Neuronal stem cell (in vitro differentiated cells): Measurements from ENCODE around the gene SPC24.

Experiments
- DNase-seq: peaks from one replicate; pipeline ENCODE4 v3.0.0-alpha.2; 2013; ENCODE audit warnings: low spot score
- H2AFZ ChIP-seq: one replicate; pipeline ENCODE4 v1.6.1; 2013; ENCODE audit warnings: mild to moderate bottlenecking, low read length, inconsistent platforms
- H2AK5ac ChIP-seq: 2 replicates; pipeline ENCODE4 v1.6.1; 2013; ENCODE audit warnings: low read depth, mild to moderate bottlenecking, inconsistent platforms, low read length, moderate library complexity, mixed read lengths
- H2BK120ac ChIP-seq: 2 replicates; pipeline ENCODE4 v1.6.1; 2013; ENCODE audit warnings: low read depth, mild to moderate bottlenecking, inconsistent platforms, low read length, moderate library complexity, mixed read lengths
- H2BK12ac ChIP-seq: one replicate; pipeline ENCODE4 v1.6.1; 2013; ENCODE audit warnings: low read length, inconsistent platforms
- H2BK15ac ChIP-seq: 2 replicates; pipeline ENCODE4 v1.6.1; 2013; ENCODE audit warnings: mild to moderate bottlenecking, low read length, inconsistent platforms, mixed read lengths
- H2BK5ac ChIP-seq: one replicate; pipeline ENCODE4 v1.6.1; 2013; ENCODE audit warnings: inconsistent platforms, mild to moderate bottlenecking, low read length, moderate library complexity
- H3K14ac ChIP-seq: one replicate; pipeline ENCODE4 v1.6.1; 2013; ENCODE audit warnings: low read length, inconsistent platforms
- H3K18ac ChIP-seq: 2 replicates; pipeline ENCODE4 v1.6.1; 2013; ENCODE audit warnings: low read length, inconsistent platforms
- H3K23ac ChIP-seq: 2 replicates; pipeline ENCODE4 v1.6.1; 2013; ENCODE audit warnings: low read depth, mild to moderate bottlenecking, mixed read lengths, low read length, inconsistent platforms; ENCODE audit not compliant: poor library complexity
- H3K27ac ChIP-seq: replicated peaks from 3 replicates; pipeline ENCODE4 v1.5.1; 2013; ENCODE audit warnings: low read length, inconsistent platforms
- H3K27me3 ChIP-seq, 3 experiments: 2 replicates each; pipeline ENCODE4 v1.6.1; 2013; ENCODE audit warnings: low read length in 3 of 3, mild to moderate bottlenecking in 2 of 3, inconsistent platforms in 1 of 3, low read depth in 1 of 3, mixed read lengths in 1 of 3, moderate library complexity in 1 of 3; ENCODE audit not compliant: control insufficient read depth in 3 of 3, insufficient read depth in 3 of 3
- H3K36me3 ChIP-seq, 2 donors: replicated peaks in 1 of 2; 2 replicates each; pipeline ENCODE4 v1.6.1; 2013; ENCODE audit warnings: low read length in 2 of 2; ENCODE audit not compliant: control insufficient read depth in 2 of 2, insufficient read depth in 2 of 2
- H3K4ac ChIP-seq: 2 replicates; pipeline ENCODE4 v1.6.1; 2013; ENCODE audit warnings: inconsistent platforms, mild to moderate bottlenecking, low read length, moderate library complexity
- H3K4me1 ChIP-seq, 2 donors: 1 replicate in 1 of 2; 2 replicates in 1 of 2; pipeline ENCODE4 v1.6.1; 2013; ENCODE audit warnings: low read length in 2 of 2, low read depth in 1 of 2; ENCODE audit not compliant: control insufficient read depth in 2 of 2, insufficient read depth in 1 of 2
- H3K4me2 ChIP-seq: one replicate; pipeline ENCODE4 v1.6.1; 2013; ENCODE audit warnings: mild to moderate bottlenecking, low read length, inconsistent platforms; ENCODE audit not compliant: insufficient read depth, poor library complexity, severe bottlenecking
- H3K4me3 ChIP-seq, 2 donors: 2 replicates each; pipeline ENCODE4 v1.5.1; 2013; ENCODE audit warnings: low read length in 2 of 2, mild to moderate bottlenecking in 2 of 2, inconsistent platforms in 1 of 2, moderate library complexity in 1 of 2
- H3K79me1 ChIP-seq: one replicate; pipeline ENCODE4 v1.6.1; 2013; ENCODE audit warnings: low read depth, mild to moderate bottlenecking, inconsistent platforms, low read length, moderate library complexity
- H3K9ac ChIP-seq: one replicate; pipeline ENCODE4 v1.6.1; 2013; ENCODE audit warnings: mild to moderate bottlenecking, low read depth, low read length, inconsistent platforms; ENCODE audit not compliant: poor library complexity
- H3K9me3 ChIP-seq, 2 donors: replicated peaks in 1 of 2; 2 replicates each; pipeline versions ENCODE3 to v1.6.1; 2013; ENCODE audit warnings: low read length in 2 of 2, mild to moderate bottlenecking in 2 of 2, inconsistent platforms in 1 of 2, low read depth in 1 of 2, mixed read lengths in 1 of 2, moderate library complexity in 1 of 2; ENCODE audit not compliant: control insufficient read depth in 2 of 2, insufficient read depth in 1 of 2
- H4K8ac ChIP-seq: one replicate; pipeline ENCODE4 v1.6.1; 2013; ENCODE audit warnings: low read depth, mild to moderate bottlenecking, inconsistent platforms, low read length, moderate library complexity
- H4K91ac ChIP-seq: one replicate; pipeline ENCODE4 v1.6.1; 2013; ENCODE audit warnings: low read length, low read depth, mild to moderate bottlenecking, inconsistent platforms; ENCODE audit not compliant: poor library complexity
- WGBS, 2 donors: extraction: QIAGEN DNeasy Blood & Tissue Kit; methylation state at CpG; one replicate each; pipeline ENCODE4 v1.1.7; 2013; ENCODE audit warnings: missing lambda C conversion rate in 2 of 2, mixed read lengths in 1 of 2; ENCODE audit not compliant: insufficient read length in 2 of 2, insufficient replicate concordance in 1 of 2; ENCODE audit errors: extremely low coverage in 2 of 2; 5-methylcytosine and 5-hydroxymethylcytosine counted together

The SPC24 gene

GRCh38 chr19:11116507-11116906 is 39.1 kb downstream of the SPC24 start:
- peaks cover 71 to 97% of the 10 kb centered on the region in 2 donors for H3K36me3 ChIP-seq

GRCh38 chr19:11115895-11116446 is 39.6 kb downstream of the SPC24 start:
- no peaks in the 10 kb centered on the region for H3K27me3 ChIP-seq
- H3K4me1 ChIP-seq, result no peaks in the 10 kb centered on the region
- no peak overlapping the region for H2BK15ac ChIP-seq
- H3K4ac ChIP-seq, result no peak overlapping the region
- no peak overlapping the region for H3K27ac ChIP-seq
- H3K14ac ChIP-seq, result no peak overlapping the region
- peaks cover 0 to 2% of the 10 kb centered on the region in 2 donors for H3K9me3 ChIP-seq
- no peak overlapping the region for H2AFZ ChIP-seq
- H2BK5ac ChIP-seq, result no peak overlapping the region
- H2AK5ac ChIP-seq, result no peak overlapping the region
- peaks cover 9% of the 10 kb centered on the region for H3K79me1 ChIP-seq
- no peak overlapping the region for H3K9ac ChIP-seq
- no peak overlapping the region for H2BK120ac ChIP-seq
- peaks cover 73 to 97% of the 10 kb centered on the region in 2 donors for H3K36me3 ChIP-seq
- no peak for DNase-seq
- no peak overlapping the region for H2BK12ac ChIP-seq
- H3K4me3 ChIP-seq, result no peak overlapping the region
- H4K8ac ChIP-seq, result no peak overlapping the region
- no peak overlapping the region for H4K91ac ChIP-seq
- no CpG with 5 or more reads among the region's 11 CpGs for WGBS, 2 donors
- H3K18ac ChIP-seq, result no peak overlapping the region
- no peak overlapping the region for H3K4me2 ChIP-seq
- no peak overlapping the region for H3K23ac ChIP-seq

More at GRCh38 chr19:11116507-11116906, 39.1 kb downstream of the SPC24 start:
- H2BK120ac ChIP-seq, result no peak overlapping the region
- H3K18ac ChIP-seq, result no peak overlapping the region
- H2AK5ac ChIP-seq, result no peak overlapping the region
- no peaks in the 10 kb centered on the region for H3K27me3 ChIP-seq
- peaks cover 0 to 2% of the 10 kb centered on the region in 2 donors for H3K9me3 ChIP-seq
- peaks cover 9% of the 10 kb centered on the region for H3K79me1 ChIP-seq
- H3K27ac ChIP-seq, result no peak overlapping the region
- DNase-seq, result no peak
- H2BK12ac ChIP-seq, result no peak overlapping the region
- H3K9ac ChIP-seq, result no peak overlapping the region
- H3K4ac ChIP-seq, result no peak overlapping the region
- H4K8ac ChIP-seq, result peak overlapping the region; percentile 82
- H4K91ac ChIP-seq, result no peak overlapping the region
- H3K4me1 ChIP-seq, result no peaks in the 10 kb centered on the region
- no CpG with 5 or more reads among the region's 9 CpGs for WGBS, 2 donors
- H3K23ac ChIP-seq, result no peak overlapping the region
- H2AFZ ChIP-seq, result no peak overlapping the region
- no peak overlapping the region for H3K4me2 ChIP-seq
- no peak overlapping the region for H3K4me3 ChIP-seq
- no peak overlapping the region for H2BK15ac ChIP-seq
- peak overlapping the region; percentile 39 for H2BK5ac ChIP-seq
- H3K14ac ChIP-seq, result no peak overlapping the region

- Histone ChIP-seq H3K9ac (no peak overlapping the region), H3K27ac (no peak overlapping the region), H4K8ac (no peak overlapping the region), H3K4me1 (no peaks in the 10 kb centered on the region), H2AK5ac (no peak overlapping the region), H2BK12ac (no peak overlapping the region), H3K18ac (no peak overlapping the region), H3K23ac (no peak overlapping the region), H3K4me3 (no peak overlapping the region), H3K4me2 (no peak overlapping the region), H3K79me1 (peaks cover 8% of the 10 kb centered on the region), H3K36me3 (peaks cover 71 to 97% of the 10 kb centered on the region in 2 donors), H2BK120ac (no peak overlapping the region), H2BK5ac (no peak overlapping the region), H2AFZ (no peak overlapping the region), H3K9me3 (peaks cover 0 to 2% of the 10 kb centered on the region in 2 donors), H3K4ac (no peak overlapping the region), H2BK15ac (no peak overlapping the region), H4K91ac (no peak overlapping the region), H3K14ac (no peak overlapping the region), H3K27me3 (no peaks in the 10 kb centered on the region)
- DNase-seq, result no peak
- no CpG with 5 or more reads among the region's 5 CpGs for WGBS, 2 donors
Observed at GRCh38 chr19:11115042-11115441, 40.5 kb downstream of the SPC24 start.

- H3K4me1 ChIP-seq, result no peaks in the 10 kb centered on the region
- H3K36me3 ChIP-seq, result peaks cover 69 to 99% of the 10 kb centered on the region in 2 donors
- H3K9ac ChIP-seq, result no peak overlapping the region
- H3K79me1 ChIP-seq, result peaks cover 8% of the 10 kb centered on the region
- H3K9me3 ChIP-seq, result peaks cover 0 to under 1% of the 10 kb centered on the region in 2 donors
- H3K4ac ChIP-seq, result no peak overlapping the region
- no peak overlapping the region for H2AFZ ChIP-seq
- no peak overlapping the region for H2BK5ac ChIP-seq
- no peak overlapping the region for H3K4me3 ChIP-seq
- H3K27ac ChIP-seq, result no peak overlapping the region
- no peak overlapping the region for H2BK15ac ChIP-seq
- H4K91ac ChIP-seq, result no peak overlapping the region
- H2BK12ac ChIP-seq, result no peak overlapping the region
- H2BK120ac ChIP-seq, result no peak overlapping the region
- H3K23ac ChIP-seq, result peak overlapping the region; percentile 67
- no peaks in the 10 kb centered on the region for H3K27me3 ChIP-seq
- H3K18ac ChIP-seq, result no peak overlapping the region
- no peak for DNase-seq
- WGBS, 2 donors, result no CpG with 5 or more reads among the region's 27 CpGs
- no peak overlapping the region for H3K4me2 ChIP-seq
- H3K14ac ChIP-seq, result no peak overlapping the region
- H2AK5ac ChIP-seq, result no peak overlapping the region
- no peak overlapping the region for H4K8ac ChIP-seq
Observed at GRCh38 chr19:11113140-11113708, 42.4 kb downstream of the SPC24 start.
